Lower leg skin (tissue), 3 donors: Measurements from ENCODE around the gene NPDC1.

Source experiments
- CTCF ChIP-seq, 3 donors: fragments of 450-650 bp; IDR thresholded peaks; one replicate each; pipeline ENCODE4 v1.5.1; 2016; ENCODE audit warnings: antibody characterized with exemption in 3 of 3, mild to moderate bottlenecking in 3 of 3, moderate library complexity in 2 of 3
- POLR2A ChIP-seq, 2 donors: fragments of 450-650 bp; IDR thresholded peaks; one replicate each; pipeline ENCODE4 v1.6.1; 2016 to 2017; ENCODE audit warnings: antibody characterized with exemption in 2 of 2, mild to moderate bottlenecking in 1 of 2, moderate library complexity in 1 of 2

- TF ChIP-seq CTCF (IDR thresholded peaks at IDR 0.05), result no peak
- no peak for TF ChIP-seq POLR2A (IDR thresholded peaks at IDR 0.05)
Observed at GRCh38 chr9:136994888-136995230, 51.1 kb downstream of the NPDC1 start.
